Skeletal muscle cell (primary cell): ENCODE data around the gene SLC10A7.
"Not testable (repeated sequence)": the region's sequence is repeated elsewhere in the genome, so short reads cannot be mapped to it uniquely, and the experiment has no call there.

Experiments
- DNase-seq: peaks from one replicate; pipeline ENCODE4 v3.0.0-alpha.2; 2010; ENCODE audit warnings: low read depth
- H3K4me3 ChIP-seq: 2 replicates; pipeline ENCODE4 v1.5.1; 2011; ENCODE audit warnings: low read depth, mild to moderate bottlenecking, control low read depth, low read length, moderate library complexity

SLC10A7 gene

DNA sequence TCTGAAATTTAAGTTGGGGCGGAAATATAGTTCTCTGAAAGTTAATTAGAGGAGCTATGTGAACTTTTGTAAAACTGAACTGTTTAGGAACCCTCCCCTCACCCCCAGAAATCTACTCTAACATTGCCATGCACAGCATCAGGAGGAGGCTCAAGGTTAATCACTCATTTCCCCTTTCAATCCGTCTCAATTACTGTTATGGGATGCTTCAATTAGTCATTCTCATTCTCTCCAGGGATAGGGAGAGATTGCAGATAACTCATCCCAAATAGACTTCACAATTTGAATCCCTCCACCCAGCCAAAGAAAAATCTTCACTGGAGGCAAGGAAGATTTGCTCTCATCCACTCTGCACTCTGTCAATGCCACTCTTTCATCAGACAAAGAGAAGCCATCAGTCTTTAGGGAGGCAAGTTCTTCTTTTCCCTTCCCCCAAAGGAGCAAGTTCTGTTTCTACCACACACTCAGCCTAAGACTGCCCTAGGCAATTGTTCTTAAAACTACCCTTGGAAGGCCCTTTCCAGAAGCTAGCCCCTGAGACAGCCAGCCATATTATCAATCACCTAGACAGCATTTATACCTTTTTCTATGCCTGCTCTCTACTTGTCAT is 140.4 kb downstream of the SLC10A7 start:
- no peak for DNase-seq
- no peak overlapping the region for H3K4me3 ChIP-seq

- H3K4me3 ChIP-seq = no peak overlapping the region
- DNase-seq = peak; percentile 41
Observed at GRCh38 chr4:146379744-146380143, 142.0 kb downstream of the SLC10A7 start.

GRCh38 chr4:146371812-146372211 is 149.9 kb downstream of the SLC10A7 start:
- DNase-seq = no peak
- H3K4me3 ChIP-seq = no peak overlapping the region

- DNase-seq = no peak
- H3K4me3 ChIP-seq = no peak overlapping the region
Observed at GRCh38 chr4:146370841-146371240, 150.9 kb downstream of the SLC10A7 start.

DNA sequence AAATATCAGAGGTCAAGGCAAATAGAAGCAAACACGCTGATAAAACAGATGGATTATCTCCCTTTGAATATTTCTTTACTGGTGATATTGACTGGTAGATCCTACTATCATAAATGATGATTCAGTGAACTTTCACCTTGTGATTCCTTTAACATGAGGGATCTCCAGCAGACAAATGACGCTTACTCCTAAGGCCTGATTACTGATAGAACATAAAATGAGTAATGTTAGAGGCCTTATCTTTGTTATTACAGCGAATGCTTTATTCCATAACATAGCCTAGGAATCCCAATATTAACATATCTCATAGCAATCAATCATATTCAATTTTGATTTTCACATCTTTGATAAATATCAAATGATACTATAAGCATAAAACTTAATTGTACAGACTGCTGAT is 152.3 kb downstream of the SLC10A7 start:
- DNase-seq = no peak
- no peak overlapping the region for H3K4me3 ChIP-seq

- peak; percentile 54 for DNase-seq
- H3K4me3 ChIP-seq = no peak overlapping the region
Observed at GRCh38 chr4:146368209-146368608, 153.5 kb downstream of the SLC10A7 start.

DNA sequence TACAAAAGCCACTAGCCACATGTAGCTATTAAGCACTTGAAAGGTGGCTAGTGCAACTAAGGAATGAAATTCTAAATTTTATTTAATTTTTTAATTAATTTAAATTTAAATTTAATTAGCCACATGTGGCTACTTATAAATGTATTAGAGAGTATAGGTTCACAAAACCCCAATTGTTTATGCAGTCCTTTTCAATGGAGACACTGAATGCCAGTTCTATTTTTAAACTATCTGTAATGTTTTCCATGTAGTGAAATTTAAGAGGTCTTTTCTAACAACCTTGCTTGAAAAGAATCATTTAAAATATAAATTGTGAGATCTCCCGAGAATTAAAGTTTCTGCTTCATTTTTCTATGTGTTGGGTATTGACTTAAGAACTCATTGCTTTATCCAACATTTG is 154.4 kb downstream of the SLC10A7 start:
- no peak for DNase-seq
- no peak overlapping the region for H3K4me3 ChIP-seq

DNA sequence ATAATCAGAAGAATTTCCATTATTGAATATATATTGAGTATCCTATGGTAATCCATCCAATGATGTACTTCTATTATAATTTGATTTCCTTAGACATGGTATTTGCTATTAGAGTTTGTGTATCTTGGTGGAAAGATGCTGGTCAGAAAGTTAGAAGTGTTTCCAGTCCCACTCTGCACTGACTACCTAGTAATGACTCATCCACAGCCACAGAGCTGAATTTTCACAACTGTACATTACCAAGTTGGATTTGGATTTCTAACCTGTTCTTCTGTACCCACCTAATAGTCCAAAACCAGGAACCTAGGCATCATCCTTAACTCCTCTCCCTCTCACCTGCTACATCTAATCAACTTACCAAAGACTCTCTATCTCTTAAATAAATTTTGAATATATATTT is 162.0 kb downstream of the SLC10A7 start:
- no peak for DNase-seq
- no peak overlapping the region for H3K4me3 ChIP-seq

- DNase-seq, H3K4me3 ChIP-seq: not testable (repeated sequence)
Observed at GRCh38 chr4:146350114-146350513, 171.6 kb downstream of the SLC10A7 start.

DNA sequence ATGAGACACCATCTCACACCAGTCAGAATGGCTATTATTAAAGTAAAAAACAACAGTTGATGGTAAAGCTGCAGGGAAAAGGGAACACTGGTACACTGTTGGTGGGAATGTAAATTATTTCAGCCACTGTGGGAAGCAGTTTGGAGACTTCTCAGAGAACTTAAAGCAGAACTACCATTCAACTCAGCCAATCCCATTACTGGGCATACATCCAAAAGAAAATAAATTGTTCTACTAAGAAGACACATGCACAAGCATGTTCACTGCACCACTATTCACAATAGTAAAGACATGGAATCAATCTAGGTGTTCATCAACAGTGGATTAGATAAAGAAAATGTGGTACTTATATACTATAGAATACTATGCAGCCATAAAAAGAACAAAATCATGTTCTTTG is 172.4 kb downstream of the SLC10A7 start:
- DNase-seq = no peak
- no peak overlapping the region for H3K4me3 ChIP-seq

- H3K4me3 ChIP-seq = no peak overlapping the region
- DNase-seq = no peak
Observed at GRCh38 chr4:146347822-146348221, 173.9 kb downstream of the SLC10A7 start.

DNA sequence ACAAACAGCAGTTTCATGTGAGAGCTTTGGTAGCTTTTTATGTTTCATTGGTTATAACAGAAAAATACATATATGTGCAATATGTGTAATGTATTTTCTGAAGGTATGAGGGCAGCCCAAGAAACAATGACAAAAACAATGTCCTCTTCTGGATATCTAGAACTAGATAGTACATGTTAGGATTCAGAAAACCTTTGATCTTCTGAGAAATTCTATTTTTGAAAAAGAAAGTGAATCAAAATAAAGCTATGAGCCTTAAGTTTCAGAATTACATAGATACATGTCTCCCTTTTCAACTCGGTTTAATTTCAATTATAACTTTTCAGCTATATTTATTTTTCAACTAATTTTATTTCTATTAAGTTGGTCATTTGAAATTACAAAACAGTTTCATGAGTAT is 175.5 kb downstream of the SLC10A7 start:
- H3K4me3 ChIP-seq = no peak overlapping the region
- DNase-seq = no peak

DNA sequence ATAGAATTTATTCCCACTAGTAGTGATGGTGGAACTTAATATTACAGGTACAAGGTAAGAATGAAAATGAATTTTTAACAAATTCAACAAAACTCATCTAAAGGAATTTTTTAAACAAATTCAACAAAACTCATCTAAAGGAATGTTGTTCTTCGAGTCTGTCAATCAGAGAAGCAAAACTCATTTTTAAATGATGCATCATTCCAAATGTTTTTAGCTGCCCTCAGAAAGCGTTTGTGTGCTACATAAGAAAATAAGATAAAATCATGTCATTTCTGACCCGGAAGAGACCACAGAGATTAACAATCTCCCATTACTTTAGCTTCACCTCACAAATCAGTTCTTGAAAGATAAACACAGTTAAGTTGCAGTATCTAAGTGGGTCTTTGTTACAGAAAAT is 178.0 kb downstream of the SLC10A7 start:
- DNase-seq = no peak
- H3K4me3 ChIP-seq = no peak overlapping the region

DNA sequence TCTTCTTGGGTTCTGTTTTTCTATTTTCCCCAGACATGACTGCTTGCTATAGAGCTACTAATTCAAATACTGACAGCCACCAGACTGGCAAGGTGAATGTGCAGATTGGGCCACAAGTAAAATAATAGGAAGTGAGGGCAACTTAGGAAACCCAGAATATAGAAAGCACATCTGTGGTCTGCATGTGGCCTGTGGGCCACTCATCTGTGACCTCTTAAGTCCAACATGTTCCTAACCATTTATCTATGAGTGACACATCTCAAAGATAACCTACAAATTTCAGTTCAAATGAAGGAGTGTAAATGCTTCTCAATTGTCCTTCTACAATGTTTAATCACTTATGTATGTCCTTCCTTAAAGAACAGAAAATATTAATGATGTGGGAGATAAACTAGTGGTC is 178.5 kb downstream of the SLC10A7 start:
- H3K4me3 ChIP-seq = no peak overlapping the region
- DNase-seq = no peak

DNA sequence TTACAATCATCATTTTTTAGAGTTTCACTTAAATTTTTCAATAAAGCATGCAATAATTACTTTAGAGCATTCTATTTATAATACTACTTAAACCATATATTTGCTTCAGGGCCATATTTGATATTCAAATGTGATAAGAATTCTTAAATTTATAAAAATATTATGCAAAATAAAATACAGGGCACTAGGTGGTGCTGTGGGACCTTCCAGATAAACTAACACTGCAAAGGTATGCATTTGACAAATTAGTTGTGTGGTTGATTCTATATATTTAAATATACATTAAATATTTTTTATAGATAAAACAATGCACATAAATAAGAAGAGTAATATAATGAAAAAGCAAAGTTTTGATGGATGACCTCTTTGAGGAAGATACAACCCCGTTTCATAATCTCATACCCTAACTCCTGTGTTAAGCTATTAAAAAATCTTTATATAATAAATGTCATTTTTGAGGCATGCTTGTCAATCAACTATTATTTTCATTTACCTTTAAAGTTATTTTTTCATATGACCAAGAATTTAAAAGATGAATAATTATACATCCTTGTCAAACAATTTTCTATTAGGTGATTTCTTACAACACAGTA is 179.0 kb downstream of the SLC10A7 start:
- no peak for DNase-seq
- H3K4me3 ChIP-seq = no peak overlapping the region

- no peak for DNase-seq
- H3K4me3 ChIP-seq = no peak overlapping the region
Observed at GRCh38 chr4:146340798-146341197, 180.9 kb downstream of the SLC10A7 start.

GRCh38 chr4:146338512-146338911 is 183.2 kb downstream of the SLC10A7 start:
- no peak for DNase-seq
- no peak overlapping the region for H3K4me3 ChIP-seq

DNA sequence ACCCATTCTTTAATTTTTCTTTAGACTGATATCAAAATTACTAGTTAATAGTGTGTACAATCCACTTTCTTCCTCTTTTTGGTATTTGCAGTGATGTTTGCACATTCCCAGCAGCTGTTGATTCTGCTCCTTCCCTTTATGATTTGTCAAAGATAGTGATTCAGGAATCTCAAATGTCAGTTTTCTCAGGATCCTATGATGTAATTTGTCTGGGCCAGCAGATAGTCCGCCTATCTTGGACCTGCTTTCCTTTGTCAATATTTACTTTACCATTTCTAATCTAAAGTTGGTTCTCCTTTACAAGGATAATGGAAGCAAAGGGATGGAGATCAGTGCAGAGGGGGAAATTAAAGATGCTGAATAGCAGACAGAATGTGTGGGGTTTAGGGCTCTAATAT is 185.3 kb downstream of the SLC10A7 start:
- H3K4me3 ChIP-seq = no peak overlapping the region
- no peak for DNase-seq

DNA sequence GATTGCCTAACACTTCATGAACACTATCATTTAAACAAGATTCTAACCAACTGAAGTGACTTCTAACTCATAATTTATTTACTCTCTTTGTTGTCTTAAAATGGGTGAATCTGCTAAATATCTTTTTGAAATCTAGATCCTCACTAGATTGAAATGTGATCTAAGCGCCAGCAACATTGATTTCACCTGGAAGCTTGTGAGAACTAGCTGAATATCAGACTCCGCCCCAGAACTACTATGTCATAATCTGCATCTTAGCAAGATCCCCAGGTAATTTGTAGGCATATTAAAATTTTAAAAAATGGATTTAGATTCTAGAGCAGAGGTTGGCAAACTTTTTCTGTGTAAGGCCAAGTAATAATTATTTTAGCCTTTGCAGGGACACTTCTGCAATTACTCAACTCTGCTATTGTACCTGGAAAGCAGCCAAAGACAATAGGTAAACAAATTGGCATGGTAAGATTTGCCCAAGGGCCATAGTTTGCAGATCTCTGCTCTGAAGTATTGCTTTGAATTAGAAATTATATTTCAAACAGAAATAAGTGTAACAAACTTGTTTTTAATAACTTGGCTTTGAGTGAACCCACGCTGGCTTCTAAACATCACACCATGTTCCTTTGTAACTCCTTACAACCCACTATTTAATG is 185.9 kb downstream of the SLC10A7 start:
- no peak overlapping the region for H3K4me3 ChIP-seq
- no peak for DNase-seq

DNA sequence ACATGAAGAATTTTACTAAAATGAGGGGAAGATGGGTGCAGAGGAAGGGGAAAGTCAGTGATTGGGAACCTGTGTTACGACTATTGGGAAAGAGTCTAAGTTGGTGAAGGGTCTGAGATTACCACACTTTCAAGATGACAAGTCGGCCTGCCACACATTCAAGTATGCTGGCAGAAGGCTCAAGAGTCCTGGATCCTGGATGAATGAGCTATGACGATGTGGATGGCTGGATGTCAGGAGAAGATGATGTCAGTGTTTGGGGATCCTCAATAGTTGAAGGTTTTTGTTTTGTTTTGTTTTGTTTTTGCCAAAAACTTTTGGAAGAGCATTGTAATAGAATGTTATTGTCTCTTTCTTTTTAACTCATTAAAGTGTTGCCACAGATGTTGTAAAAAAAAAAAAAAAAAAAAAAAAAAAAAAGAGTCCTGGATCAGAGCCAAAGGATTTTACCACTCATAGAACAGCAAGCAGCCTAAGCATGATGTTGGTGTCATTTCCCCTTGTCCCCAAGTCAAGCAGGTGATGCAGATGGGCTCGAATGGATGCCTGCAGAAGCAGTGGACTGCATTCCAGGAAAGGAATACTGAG is 186.8 kb downstream of the SLC10A7 start:
- DNase-seq = no peak

DNA sequence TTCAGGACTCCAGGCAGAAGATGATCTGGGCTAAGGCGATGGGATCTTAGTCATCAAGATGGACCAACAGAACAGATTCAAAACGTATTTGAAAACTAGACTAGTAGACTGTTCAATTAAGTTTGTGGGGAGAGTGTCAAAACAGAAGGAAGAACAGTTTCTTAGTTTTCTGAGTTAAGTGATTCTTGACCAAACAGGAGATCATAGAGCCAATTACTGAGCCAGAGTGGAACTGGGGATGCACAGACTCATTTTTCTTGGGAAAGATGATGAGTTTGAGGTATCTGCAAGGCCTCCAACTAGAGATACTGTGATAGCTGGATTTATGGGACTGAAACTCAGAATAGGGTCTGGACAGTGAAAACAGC is 187.9 kb downstream of the SLC10A7 start:
- no peak for DNase-seq
- no peak overlapping the region for H3K4me3 ChIP-seq

More for the DNA sequence above, 186.8 kb downstream of the SLC10A7 start:
- H3K4me3 ChIP-seq = no peak overlapping the region
